Ramos (cell line): ENCODE measurements around the gene RXFP1.

ENCODE experiments used
- in situ Hi-C: fragments of 300-500 bp; cut with MboI; formaldehyde crosslinking; loops from one replicate; pipeline ENCODE4 v1.14.3; 2022; ENCODE audit warnings: low sequenced_read_pairs; ENCODE audit not compliant: unreplicated experiment

The RXFP1 gene

GRCh38 chr4:158521484-158522088 is at the start of gene RXFP1:
Gene RXFP1, plus strand, starts transcription at chr4:158521882. Its CDS starts 95 bp downstream, at chr4:158521977.
- in situ Hi-C loops = no loop called here

DNA sequence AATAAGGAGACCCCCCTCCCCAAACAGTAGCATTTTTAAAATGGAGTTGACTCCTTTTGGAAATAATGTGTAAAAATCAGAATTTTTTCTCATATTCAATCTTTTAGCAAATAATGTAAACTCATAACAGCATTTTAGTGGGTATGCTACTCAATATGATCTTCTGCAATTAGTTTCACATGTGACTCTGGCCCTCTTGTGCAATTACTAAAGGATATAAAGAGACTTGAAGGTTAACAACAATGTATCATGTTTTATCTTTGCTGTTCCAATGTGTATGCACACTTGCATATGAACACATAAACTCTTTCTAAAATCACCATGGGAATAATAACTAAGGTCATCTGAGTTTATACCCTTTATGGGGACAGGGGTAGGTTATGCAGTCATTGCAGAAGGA is 39.9 kb upstream of the RXFP1 start:
- in situ Hi-C loops = no loop called here

DNA sequence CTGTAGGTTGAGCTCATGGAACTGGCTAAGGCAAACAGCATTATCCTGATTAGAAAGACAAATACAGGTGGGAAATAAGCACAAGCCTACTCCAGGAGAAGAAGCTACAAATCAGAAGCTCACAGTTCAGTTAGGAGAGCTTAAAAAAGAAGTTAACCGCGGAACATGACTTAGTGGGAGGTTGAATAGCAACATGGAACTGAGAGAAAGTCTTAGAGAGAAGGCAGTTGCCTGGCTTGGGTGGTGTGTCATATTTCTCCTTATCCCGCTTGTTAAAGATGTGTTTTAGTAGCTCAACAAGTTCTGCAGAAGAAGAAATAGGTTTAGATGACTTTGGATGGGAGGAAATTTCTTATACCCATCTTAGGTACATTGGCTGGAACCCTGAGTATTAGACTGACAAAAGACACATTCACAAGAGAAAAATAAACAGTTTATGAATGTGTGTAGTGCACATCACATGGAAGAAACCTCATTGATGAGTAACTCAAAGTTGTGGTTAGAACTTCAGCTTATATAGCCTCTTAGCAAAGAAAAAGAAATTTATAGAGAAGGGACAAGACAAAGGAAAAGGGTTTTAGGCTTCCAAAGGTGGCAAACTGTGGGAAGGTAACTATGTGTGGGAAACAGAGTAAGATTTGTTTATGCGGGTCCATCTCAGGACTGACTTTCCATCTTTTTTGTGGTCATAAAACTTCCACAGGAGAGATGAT is 37.4 kb upstream of the RXFP1 start:
- in situ Hi-C loops = no loop called here

DNA sequence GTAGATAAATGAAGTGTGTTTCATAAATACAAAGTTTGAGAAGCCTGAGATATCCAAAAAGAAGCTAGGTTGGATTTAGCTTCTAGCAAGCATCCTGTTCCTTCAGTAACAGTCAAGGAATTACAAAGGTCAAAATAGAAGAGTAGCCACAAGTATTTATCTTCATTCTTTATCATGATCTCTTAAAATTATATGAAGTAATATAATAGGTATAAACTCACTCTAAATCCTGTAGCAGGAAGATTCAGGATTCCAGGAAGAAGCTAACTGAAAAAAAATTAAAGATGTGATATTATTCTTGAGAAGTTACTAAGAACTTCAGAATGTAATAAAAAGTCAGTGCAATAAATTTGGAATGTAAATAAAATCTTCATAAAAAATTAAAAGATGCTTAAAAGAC is 31.1 kb upstream of the RXFP1 start:
- in situ Hi-C loops = no loop called here

DNA sequence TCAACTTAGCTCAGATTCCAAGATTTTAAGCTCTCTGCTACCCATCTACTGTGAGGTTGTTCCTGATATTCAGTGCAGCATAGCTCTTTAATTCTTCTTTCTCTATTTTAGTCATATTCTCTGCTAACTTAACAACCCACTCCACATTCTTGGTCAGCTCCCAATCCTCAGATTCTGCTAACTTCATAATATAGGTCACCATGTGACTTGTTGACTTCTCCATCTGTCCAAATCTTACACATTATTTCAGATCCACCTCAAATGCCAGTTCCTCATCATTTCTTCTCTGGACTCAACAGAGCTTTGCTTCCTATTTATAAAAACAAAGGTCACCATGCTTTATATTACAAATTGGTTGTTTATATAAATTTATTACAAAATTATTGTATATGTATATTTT is 29.3 kb upstream of the RXFP1 start:
- in situ Hi-C loops = no loop called here

- in situ Hi-C loops = no loop called here
These were observed 25.5 kb upstream of the RXFP1 start for GRCh38 chr4:158496030-158496741.

DNA sequence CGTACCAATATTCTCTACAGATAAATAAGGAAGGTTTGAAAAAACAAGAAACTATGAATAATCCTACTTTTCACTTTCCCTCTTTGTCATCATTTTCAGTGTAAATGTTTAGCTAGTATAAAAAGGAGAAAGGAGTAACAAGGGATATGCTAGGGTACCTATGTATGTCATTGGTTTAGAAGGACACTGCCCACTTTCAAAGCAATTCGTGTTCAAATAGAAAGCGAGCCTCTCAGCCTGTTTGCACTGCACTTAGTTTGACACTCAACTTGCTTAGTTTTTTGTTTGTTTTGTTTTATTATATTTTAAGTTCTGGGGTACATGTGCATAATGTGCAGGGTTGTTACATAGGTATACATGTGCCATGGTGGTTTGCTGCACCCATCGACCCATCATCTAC is 21.6 kb upstream of the RXFP1 start:
- in situ Hi-C loops = no loop called here

DNA sequence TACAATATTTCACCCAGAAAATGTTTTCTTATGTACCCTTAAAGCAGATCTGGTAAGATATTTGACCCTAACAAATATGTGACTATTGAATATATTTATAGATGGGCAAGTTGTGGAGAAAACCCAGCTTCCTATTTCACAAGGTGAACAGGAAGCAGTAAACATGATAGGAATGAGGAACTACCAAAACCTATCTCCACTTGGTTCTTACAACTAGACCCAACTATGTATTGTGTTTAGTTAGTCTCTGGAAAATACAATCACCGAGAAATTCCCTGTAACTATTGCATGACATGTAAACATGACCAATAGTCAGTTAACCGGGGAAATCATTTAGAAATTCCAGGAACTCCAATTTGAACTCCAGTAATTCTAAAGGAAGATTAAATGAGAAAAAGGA is 8.4 kb upstream of the RXFP1 start:
- in situ Hi-C loops = no loop called here

GRCh38 chr4:158519226-158519625 is 2.5 kb upstream of the RXFP1 start:
- in situ Hi-C loops = no loop called here

DNA sequence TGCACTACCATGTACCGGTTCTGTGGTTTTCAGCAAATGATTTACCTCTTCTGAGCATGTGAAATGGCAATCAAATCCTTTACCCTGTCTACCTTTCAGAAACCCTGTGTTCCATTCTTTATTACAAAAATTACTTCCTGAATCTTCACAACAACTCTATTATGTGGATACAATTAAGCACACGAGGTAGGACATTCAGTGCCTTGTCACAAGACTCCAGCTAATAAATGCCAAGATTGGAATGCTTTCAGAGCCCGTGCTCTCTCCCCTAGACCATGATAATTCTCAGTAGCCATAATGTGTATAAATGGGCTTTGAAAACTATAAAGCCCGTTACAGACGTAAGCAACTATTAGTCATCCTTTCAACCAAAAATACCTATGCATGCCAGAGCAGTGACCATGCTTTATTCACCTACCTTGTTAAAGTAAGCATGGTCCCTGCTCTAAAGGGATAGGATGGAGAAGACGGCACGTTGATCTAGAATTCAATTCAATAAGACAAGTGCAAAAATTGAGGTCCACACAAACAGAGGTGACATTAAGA is 2.4 kb downstream of the RXFP1 start:
- in situ Hi-C loops = no loop called here

DNA sequence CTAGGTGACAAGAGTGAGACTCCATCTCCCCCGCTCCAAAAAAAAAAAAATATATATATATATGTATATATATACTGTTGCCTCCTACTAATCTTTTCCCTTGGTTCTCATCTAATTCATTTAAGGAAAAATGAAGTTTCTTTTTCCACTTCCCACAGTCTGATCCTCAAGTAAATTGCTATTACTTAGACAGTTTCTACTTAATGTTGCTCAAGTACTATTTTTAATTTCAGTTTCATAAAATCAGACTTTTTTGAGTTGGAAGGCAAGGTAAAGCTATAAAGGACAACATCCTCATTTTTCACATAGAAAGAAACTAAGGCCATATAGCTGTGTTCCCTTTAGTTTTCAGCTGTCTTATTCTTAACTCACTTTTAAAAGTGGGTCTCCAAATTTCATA is 5.8 kb downstream of the RXFP1 start:
- in situ Hi-C loops = no loop called here

GRCh38 chr4:158529505-158529904 is 7.8 kb downstream of the RXFP1 start:
- in situ Hi-C loops = no loop called here

- in situ Hi-C loops = no loop called here
These were observed 8.7 kb downstream of the RXFP1 start for GRCh38 chr4:158530381-158530780.

DNA sequence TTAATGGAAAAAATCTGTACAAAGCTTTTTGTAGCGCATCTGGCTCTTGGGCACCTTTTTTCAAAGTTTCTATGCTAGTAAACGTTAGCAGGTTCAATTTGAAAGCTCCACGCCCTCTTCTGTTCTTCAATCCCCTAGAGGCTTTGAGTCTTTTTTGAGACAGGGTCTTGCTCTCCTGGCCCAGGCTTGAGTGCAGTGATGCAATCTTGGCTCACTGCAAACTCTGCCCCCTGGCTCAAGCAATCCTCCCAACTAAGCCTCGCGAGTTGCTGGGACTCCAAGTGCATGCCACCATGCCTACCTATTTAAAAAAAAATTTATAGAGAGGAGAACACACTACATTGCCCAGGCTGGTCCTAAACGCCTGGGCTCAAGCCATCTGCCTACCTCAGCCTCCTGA is 9.2 kb downstream of the RXFP1 start:
- in situ Hi-C loops = no loop called here

DNA sequence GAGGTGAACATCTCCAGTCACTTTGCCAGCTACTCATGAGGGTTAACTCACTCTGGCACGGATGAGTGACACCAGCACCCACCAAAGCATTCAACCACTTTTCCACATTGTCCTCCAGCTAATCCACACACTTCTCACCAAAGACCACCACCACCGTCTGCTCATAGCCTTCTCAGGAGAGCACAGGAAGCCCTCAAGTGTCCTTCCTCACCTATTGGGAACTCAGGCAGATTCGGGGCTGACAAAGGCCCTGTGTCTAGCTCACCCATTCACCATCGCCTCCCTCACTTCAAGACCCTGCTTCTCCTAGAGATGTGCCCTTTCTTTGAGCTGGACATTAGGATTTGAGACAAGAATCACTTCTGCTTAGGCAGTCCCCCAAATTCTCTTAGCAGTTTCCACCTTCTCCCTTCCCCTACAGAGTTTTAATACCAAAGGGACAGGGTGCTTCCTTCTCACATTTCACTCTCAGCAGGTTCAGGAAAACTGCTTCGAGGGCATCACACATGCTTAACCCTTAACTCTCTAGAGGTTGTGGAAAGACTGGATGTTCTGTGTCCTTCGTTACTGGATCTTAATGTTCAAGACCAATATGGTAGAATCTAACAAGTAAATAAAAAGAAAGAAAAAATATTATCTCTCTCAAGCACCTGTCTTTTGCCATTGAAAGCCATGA is 11.0 kb downstream of the RXFP1 start:
- in situ Hi-C loops = no loop called here

DNA sequence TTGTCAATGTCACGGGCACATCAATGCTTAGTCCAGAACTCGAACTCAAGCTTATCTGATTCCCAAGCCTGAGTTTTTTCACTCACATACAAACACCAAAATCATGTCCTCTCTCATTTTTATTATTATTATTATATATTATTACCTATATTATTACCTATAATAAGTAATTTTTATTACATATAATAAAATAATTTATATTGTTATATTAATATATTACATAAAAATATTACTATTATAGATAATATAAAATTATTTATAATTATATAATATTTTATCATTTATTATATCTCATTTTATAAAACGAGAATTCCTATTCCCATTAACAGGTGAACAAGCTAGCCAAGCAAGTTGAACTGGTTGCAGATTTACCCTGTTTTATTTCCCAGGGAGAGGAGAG is 13.0 kb downstream of the RXFP1 start:
- in situ Hi-C loops = no loop called here

- in situ Hi-C loops = no loop called here
These were observed 13.5 kb downstream of the RXFP1 start for GRCh38 chr4:158535130-158535614.

DNA sequence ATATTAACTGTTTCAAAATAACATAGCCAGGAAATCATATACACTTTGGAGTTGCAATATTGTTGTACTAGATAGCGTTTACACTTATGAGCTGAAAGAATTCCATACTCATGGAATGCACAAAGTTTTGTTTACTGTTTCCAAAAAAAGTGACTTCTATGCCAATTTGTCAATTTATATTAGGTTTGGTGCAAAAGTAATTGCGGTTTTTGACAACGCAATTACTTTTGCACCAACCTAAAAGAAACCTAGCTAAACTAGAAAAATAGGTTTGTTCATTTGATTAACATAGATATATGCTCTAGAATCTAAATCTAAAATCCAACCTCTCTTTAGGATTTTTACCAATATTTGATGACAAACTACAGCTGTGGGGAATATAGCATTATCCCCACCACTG is 15.2 kb downstream of the RXFP1 start:
- in situ Hi-C loops = no loop called here

GRCh38 chr4:158538176-158538575 is 16.5 kb downstream of the RXFP1 start:
- in situ Hi-C loops = no loop called here

DNA sequence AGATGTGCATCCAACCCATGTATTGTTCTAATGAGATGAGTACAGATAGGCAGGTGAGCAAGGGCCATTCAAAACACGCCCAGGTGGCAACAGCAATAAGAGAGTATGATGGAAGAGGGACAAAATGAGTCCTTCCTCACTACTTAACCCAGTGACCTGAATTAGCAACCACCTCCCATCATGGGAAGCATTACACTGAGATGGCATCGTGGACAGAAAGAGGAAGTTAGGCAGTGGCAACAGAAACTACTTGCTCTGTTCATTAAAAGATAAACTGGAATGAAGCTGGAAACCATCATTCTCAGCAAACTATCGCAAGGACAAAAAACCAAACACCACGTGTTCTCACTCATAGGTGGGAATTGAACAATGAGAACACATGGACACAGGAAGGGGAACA is 17.2 kb downstream of the RXFP1 start:
- in situ Hi-C loops = no loop called here
